Stimulated activated CD8-positive, alpha-beta memory T cell treated with anti-CD3 and anti-CD28 coated beads, Interleukin-12 subunit alpha, Interleukin-12 subunit beta, amount 100 ng/mL, for 4 hours (primary cell): Measurements from ENCODE around the gene AGMO.

Experiments
- DNase-seq: peaks from one replicate; pipeline ENCODE4 v3.0.0-alpha.2; 2020; ENCODE audit warnings: low read depth

The AGMO gene

DNA sequence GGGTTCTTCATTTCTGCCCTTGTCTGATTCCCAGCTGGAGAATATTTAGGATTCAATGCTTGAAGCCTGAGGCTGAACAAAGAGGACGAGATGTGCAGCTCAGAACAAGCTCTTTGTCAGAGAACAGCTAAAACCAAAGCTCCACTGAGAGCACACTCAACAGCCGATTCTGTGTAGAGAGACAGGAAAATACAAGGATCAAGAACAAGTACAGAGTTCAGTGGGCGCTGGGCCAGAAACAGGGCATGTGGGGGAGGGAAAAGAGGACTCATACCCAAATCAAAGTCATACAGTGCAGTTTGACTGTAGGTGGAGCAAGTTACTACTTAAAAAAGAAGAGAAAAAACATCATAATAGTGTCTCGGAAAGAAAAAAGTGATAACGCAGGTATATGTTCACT is at the start of gene AGMO:
TSS of gene AGMO (minus strand) at position 181 of the 400 bp plus-strand sequence.
- DNase-seq = no peak

DNA sequence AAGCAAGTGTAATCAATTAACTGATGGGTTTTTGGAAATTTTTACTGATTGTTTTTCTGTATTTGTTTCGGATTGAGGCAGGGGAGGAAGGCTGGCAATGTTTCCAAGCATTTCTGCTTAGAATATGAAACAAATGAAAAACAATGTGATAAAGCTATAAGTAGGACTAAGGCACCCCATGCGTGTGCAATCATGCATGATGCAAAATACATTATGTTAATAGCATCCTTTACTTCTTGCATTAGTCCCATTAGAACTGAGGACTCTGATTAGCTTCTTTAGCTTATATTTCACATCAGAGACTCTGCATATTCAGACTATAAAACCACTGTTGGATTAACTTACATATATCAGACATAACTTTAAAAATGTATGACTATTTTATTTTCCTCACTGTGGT is 48.7 kb upstream of the AGMO start:
- DNase-seq = no peak

DNA sequence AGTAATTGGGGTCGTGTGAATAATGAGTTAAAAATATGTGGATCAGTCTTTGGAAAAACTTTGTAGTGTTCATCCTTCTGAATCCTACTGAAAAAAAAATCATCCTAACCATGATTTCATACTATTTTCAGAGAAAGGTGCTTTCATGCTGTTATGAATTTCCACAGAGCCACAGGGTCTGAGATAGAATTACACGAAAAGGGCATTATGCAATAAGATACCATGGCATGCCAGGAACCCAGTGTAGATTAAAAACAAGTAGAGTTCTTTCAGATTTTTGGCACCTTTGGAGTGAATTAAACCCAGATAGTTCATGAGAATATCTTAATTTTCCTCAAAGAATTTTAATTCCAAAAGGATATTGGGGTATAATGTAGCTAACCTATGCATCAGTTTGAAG is 47.5 kb upstream of the AGMO start:
- DNase-seq = no peak

DNA sequence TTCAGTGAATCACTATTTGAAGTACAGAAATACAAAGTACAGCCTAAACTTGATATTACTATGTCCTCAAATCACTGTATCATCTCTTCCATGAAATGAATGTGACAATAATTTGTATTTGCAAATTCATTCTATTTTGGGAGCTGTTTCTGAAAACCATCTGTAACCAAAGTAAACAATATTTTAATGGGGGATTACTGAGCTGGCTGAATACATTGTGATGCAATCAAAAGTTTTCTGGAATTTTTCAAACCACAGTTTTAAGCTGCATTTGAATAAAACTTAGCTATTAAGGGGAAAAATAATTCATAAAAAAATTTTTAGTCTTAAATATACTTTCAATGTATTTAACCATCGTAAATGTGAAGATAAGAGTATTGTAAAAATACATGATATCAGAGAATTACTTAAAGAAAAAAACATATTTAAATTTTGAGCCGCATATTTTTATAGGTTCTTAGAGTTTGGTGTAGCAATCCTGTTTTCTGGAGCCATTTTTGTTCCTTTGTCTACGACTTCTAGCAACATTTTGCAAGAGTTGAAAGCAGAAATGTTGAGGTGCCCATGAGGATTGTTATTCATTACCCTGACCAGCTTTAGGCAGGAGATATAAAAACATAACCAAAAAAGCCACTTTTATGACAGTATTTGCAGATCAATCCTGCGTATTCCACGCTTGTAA is 45.9 kb upstream of the AGMO start:
- DNase-seq = no peak

DNA sequence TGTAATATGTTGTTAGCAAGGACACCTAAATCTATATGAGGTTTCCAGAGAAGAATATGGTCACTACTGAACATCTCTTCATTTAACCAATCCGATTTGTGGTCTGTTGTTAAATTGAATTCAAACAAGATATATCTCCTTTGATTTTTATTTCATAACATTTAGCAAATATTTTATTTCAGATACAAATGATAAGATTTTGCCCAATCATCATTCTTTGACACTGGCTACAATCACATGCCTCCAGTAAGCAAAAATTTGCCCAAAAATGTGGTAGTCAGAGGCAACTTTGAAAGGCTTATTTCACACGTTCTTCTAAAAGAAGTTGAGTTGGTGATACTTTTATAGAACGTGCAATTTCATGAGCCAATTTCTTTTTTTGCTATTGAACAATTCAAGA is 44.7 kb upstream of the AGMO start:
- no peak for DNase-seq

DNA sequence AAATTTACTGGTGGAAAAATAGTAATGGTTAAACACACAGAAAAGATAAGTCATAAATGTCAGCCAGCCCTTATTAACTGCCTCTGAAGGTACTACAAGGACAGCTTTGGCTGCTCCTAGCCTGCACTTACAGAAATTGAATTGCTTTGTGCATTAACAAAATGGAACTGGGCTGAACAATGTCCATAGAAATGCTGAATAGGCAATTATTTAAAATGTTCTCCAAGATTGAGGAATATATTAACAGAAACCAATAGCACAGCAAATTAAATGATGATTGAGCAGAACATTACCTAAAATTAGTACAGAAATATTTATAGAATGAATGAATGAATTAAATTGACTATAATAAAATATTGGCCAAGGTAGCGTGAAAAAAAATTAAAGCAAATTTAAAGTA is 42.4 kb upstream of the AGMO start:
- no peak for DNase-seq

DNA sequence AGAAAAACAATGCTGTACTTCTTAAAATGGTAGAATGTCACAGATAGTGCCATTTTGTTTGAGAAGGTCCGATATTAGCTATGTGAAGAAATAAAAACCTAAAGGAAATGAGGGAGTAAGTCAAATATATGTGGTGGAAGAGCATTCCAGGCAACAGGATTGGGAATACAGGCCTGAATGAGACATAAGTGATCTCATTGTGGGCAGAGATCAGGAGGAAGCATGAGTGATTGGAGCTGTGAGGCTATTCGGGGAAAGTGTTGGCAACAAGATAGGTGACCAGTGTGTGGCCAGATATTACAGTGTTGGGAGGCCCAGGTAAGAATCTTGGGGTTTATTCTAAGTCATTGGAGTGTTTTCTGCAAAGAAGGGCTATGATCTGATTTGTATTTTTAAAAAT is 41.3 kb upstream of the AGMO start:
- DNase-seq = no peak

DNA sequence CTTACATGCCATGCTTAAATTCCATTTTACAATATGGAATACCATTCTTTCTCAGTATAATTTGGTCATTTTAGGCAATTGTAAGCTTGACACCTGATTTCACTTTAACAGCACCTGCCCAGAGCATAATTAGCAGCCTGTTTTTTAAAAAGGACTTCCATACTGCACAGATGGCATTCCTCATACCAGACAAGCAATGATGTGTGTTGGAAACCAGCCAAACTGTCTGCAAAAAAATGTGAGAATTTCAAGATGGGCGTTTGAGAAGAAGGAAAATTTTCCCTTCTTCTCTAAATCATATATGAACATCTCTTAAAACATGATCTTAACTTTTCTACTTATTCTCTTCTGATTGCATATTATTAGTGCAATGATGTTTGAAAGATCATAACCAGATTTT is 40.4 kb upstream of the AGMO start:
- DNase-seq = no peak

DNA sequence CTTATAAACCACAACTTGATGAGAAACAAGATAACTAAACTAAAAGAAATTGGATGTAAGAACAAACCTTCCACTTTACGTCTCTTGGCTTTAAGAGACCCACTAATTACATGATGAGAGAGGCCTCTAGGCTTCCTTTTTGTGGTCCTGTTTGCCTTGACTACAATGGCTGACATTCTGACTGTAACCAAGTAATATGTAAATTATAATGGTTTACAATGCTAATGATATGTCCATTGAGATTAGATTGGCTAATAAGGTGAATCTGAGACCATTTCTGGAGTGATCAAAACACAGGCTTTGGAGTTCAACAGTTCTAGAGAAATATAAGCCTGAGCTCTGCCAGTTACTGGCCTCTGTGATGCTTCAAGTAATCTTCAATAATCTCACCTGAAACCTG is 39.4 kb upstream of the AGMO start:
- no peak for DNase-seq

DNA sequence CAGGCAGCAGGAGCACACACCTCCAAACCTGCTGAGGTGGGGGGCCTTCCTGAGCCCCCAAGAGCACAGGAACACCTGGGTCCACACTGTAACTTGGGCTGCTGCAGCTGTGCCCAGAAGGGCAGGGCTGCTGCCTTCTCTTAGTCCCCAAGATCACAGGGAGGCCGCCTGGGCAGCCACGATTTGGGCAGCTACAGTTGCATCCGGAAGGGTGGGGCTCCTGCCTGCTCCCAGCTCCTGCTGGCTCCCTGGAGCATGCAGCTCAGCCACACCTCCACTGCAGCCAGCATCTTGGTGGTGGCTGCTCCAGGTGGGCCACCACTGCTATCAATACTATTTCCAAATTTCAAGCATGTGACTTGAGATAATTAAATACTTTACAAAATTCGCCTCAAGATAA is 38.5 kb upstream of the AGMO start:
- no peak for DNase-seq

DNA sequence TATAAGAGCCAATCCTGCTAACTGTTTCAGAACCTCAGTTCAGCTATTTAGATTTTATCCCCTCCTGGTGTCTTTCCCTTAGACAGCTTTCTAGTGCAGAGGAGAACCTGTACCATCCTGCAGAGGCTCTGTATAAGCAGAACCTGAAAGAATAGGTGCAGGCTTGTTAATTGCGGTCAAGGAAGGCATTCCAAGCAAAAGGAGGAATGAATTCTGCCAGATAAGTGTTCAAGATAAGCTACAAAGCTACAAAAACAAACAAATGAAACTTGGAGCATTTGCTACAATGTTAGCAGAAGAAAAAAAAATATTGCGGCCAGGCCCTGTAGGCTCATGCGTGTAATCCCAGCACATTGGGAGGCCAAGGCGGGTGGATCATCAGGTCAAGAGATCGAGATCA is 32.6 kb upstream of the AGMO start:
- DNase-seq = no peak

DNA sequence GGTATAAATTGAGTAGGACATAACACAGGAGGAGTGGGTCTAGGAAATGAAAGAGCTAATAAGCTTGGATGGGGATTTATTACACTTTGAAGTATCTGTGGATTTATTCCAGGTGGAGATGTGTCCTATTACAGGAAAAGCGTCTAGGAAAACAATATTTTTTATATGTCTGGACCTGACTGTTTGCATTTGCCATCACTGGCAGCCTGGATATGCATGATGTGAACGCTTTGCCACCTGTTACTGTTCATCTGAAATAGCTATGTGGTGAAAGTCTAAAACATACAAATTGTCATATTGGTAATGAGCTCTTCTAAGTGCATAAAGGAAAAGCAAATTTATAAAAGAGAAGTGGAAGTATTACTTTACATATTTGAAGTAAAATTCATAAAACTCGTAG is 31.6 kb upstream of the AGMO start:
- DNase-seq = no peak

DNA sequence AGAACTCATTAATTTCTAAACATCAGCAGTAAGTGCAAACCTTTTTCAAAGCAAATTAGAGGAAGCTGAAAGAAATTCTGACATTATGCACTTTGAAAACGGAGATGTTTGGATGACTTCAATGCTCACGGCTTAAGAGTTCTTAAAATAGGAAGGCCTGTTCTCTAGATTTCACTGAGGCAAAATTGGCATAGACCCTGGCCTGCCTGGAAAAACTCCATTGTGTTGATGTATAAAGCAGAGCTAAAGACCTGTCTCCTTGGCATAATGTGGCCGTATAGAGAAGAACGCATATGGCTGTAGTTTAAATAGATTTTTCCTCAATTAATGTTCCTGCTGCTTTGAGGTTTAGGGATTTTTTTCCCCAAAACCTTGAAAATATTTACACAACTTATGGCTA is 24.5 kb upstream of the AGMO start:
- DNase-seq = no peak

DNA sequence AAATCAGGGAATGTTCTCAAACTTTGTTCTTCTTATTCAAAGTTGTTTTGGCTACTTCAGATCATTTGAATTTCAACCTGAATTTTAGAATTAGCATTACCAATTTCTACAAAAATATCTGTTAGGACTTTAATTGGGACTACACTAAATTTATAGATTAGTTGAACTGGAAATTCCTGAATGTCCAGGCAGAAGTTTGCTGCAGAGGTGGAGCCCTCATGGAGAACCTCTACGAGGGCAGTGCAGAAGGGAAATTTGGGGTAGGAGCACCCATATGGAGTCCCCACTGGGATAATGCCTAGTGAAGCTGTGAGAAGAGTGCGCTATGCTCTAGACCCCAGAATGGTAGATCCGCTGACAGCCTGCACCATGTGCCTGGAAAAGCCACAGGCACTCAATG is 22.8 kb upstream of the AGMO start:
- no peak for DNase-seq

DNA sequence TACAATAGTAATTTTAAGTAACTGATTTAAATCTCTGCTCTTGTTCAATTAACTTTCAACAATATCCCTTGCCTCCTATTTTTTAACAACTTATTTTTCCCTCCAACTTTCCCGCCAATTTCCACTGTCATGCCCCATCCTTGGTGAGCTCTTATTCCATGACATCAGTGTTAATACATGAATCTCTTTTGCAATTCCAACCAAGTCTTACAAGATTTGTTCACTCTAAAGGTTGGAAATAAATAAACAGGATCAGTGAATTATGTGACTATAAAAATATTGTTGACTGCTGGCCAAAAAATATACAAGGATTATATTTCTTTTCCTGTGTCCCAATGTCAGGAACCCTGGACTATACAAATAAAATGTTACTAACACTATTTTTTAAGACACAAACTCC is 21.0 kb upstream of the AGMO start:
- DNase-seq = no peak

DNA sequence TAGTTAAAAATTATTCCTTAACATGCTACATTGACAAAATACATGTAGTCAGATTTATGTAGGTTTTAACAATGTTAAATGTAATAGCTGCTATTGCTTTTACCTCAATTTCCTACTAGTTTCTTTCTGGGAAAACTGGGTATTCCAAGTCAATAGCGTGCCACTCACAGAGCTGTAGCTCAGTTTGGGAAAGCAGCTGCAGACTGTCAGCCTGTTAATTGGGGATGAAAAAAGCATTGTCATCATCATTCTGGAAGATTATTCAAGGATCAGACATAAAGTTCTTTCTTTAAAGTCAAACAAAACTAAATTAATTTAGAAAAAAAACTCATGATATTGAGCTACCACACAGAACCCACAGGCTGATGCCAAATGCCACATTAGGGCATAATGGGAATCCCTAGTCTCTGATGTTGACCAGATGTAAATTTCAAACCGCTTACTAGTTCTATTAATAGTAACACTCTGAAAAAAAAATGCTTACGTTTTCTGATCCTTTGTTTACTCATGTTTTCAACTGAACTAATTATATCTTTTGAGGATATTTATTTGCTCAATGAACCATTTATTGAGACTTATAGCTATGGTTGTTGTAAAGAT is 19.6 kb upstream of the AGMO start:
- DNase-seq = no peak

DNA sequence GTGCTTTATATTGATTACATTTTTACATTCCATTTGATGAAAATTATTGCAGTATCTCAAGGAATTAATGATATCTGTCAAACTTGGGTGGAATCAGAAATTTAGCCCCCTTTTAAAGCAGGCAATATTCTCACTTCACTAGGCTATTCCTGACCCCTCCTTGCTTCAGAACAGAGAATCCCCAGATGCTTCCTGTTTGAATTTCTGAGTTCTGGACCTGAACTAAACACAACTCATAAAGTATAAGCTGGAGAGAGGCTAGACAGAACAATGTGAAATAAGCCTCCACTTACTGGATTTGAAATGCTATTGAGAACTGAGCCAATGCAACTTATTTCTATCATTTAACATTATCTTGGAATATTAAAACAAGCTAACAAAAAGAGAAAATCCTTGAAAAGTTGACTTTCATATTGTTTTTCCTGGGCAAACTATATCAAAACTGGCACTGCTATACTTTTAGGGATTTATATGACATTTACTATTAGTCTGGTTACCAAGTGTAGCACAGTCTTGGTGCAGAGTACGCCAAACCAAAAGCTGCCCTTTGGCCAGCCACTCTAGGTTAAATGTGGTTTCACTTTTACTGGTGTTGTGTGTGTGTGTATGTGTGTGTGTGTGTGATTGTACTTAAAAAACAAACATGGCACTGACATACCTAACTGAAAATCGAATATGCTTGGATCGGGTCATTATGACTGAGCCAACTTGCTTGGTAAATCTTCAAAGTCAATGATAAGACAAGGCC is 19.0 kb upstream of the AGMO start:
- DNase-seq = no peak

DNA sequence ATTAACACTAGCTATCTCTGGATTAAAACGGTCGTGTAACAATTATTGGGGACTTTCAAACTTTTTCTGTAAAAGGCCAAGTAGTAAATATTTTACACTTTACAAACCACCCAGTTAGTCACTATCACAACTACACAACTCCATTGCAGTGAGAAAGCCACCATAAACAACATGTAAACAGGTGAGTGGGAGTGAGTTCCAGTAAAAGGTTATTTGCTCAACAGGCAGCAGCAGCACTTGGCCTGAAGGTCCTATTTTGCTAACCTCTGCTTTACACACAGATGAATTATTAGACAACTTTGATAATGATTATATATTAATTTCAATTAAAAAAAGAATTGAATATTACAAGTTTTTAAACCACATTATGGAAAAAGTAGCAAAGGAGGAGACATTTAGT is 15.8 kb upstream of the AGMO start:
- DNase-seq = no peak

DNA sequence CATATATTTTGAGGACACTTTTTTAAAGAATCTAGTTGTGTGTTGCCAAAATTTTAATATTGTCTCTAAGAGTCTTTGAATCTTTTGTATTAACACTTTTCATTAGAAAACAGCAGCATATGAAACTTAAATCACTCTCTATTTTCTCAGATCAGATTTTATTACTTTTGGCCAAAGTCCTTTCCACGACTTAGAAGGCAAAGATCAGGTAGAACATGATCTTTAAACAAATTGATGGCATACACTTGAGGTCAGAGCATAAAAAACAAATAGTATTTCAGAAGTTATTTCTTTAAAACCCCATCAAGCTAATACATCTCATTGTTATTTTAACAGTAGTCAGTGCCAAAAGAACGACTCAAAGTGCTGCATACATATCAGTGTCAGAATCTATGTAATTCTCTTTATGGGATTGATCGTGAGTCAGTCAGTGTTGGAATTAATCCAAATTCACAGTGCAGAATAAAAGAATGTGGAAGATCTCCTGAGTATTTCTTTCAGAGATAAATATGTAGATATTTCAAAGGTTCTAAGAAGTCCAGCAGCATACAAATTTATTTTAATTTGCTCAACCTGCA is 9.6 kb upstream of the AGMO start:
- DNase-seq = no peak

DNA sequence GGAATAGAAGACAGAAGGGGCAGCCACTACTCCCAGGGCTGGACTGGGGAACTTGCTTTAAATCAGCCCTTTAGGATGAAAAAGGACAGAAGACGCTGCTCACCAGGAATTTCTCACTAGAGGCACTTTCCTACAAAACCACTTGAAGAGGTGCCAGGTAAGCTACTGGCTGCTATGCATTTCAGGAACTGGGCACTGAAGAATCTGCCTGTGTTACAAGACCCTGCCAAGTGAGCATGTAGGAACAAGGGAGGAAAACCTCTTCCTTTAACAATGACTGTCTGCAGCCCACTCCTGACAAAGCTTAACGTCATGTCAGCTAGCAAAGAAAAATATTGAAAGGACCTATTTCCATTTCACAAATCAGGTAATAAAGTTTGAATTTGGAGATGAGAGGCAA is 5.8 kb upstream of the AGMO start:
- no peak for DNase-seq

DNA sequence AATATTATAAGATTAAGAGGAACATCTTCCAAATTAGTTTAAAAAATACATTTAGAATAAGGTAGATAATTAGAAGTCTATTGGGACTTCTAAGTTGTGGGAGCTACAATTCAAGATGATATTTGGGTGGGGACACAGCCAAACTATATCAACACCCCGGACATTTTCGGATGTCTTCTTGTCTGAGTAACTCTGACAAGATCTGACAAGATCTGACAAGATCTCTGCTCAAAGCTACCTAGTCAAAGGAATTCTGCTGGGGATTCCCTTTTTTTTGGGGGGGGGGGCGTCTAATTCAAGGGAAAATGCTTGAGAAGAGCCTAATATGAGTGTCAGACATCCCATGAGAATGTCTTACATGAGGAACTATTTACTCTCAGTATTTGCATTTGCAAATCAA is 5.2 kb upstream of the AGMO start:
- no peak for DNase-seq

DNA sequence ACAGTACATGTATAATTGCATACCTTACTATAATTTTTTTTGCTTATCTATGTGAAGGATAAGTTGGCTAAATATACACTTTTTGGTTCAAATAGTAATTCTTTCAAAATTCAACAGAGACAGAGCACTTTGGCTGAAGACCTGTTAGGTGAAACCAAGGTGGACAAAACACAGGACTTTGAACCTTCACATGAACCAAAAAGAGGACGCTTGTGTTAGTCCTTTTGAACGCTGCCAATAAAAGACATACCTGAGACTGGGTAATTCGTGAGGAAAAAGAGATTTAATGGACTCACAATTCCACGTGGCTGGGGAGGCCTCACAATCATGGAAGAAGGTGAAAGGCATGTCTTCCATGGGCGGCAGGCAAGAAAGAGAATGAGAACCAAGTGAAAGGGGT is 4.7 kb upstream of the AGMO start:
- no peak for DNase-seq

DNA sequence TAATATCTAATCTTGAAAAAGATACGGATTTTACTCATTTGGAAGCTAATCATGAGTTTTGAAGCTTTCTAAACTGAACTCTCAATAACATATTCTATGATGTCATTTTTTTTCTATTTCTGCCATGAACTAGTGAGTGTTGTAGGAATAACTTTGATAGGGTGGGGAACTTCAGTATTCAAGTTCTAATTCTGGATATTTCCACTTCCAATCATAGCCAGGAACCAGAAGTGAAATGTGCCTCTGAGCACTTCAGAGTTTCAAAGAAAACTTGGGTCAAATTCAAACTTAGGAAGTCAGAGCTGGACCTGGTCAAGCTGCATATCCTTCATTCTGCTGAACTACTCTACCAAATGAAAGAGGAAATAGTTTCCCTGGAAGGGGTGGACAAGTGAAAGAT is 847 bp downstream of the AGMO start:
- DNase-seq = no peak
